Neuronal stem cell (in vitro differentiated cells): ENCODE data around the gene NBDY.

Experiments
- DNase-seq: peaks from one replicate; pipeline ENCODE4 v3.0.0-alpha.2; 2013; ENCODE audit warnings: low spot score
- H2AFZ ChIP-seq: one replicate; pipeline ENCODE4 v1.6.1; 2013; ENCODE audit warnings: mild to moderate bottlenecking, low read length, inconsistent platforms
- H2AK5ac ChIP-seq: 2 replicates; pipeline ENCODE4 v1.6.1; 2013; ENCODE audit warnings: low read depth, mild to moderate bottlenecking, inconsistent platforms, low read length, moderate library complexity, mixed read lengths
- H2BK120ac ChIP-seq: 2 replicates; pipeline ENCODE4 v1.6.1; 2013; ENCODE audit warnings: low read depth, mild to moderate bottlenecking, inconsistent platforms, low read length, moderate library complexity, mixed read lengths
- H2BK12ac ChIP-seq: one replicate; pipeline ENCODE4 v1.6.1; 2013; ENCODE audit warnings: low read length, inconsistent platforms
- H2BK15ac ChIP-seq: 2 replicates; pipeline ENCODE4 v1.6.1; 2013; ENCODE audit warnings: mild to moderate bottlenecking, low read length, inconsistent platforms, mixed read lengths
- H2BK5ac ChIP-seq: one replicate; pipeline ENCODE4 v1.6.1; 2013; ENCODE audit warnings: inconsistent platforms, mild to moderate bottlenecking, low read length, moderate library complexity
- H3K14ac ChIP-seq: one replicate; pipeline ENCODE4 v1.6.1; 2013; ENCODE audit warnings: low read length, inconsistent platforms
- H3K18ac ChIP-seq: 2 replicates; pipeline ENCODE4 v1.6.1; 2013; ENCODE audit warnings: low read length, inconsistent platforms
- H3K23ac ChIP-seq: 2 replicates; pipeline ENCODE4 v1.6.1; 2013; ENCODE audit warnings: low read depth, mild to moderate bottlenecking, mixed read lengths, low read length, inconsistent platforms; ENCODE audit not compliant: poor library complexity
- H3K27ac ChIP-seq: replicated peaks from 3 replicates; pipeline ENCODE4 v1.5.1; 2013; ENCODE audit warnings: low read length, inconsistent platforms
- H3K27me3 ChIP-seq, 3 experiments: 2 replicates each; pipeline ENCODE4 v1.6.1; 2013; ENCODE audit warnings: low read length in 3 of 3, mild to moderate bottlenecking in 2 of 3, inconsistent platforms in 1 of 3, low read depth in 1 of 3, mixed read lengths in 1 of 3, moderate library complexity in 1 of 3; ENCODE audit not compliant: control insufficient read depth in 3 of 3, insufficient read depth in 3 of 3
- H3K36me3 ChIP-seq, 2 donors: replicated peaks in 1 of 2; 2 replicates each; pipeline ENCODE4 v1.6.1; 2013; ENCODE audit warnings: low read length in 2 of 2; ENCODE audit not compliant: control insufficient read depth in 2 of 2, insufficient read depth in 2 of 2
- H3K4ac ChIP-seq: 2 replicates; pipeline ENCODE4 v1.6.1; 2013; ENCODE audit warnings: inconsistent platforms, mild to moderate bottlenecking, low read length, moderate library complexity
- H3K4me1 ChIP-seq, 2 donors: 1 replicate in 1 of 2; 2 replicates in 1 of 2; pipeline ENCODE4 v1.6.1; 2013; ENCODE audit warnings: low read length in 2 of 2, low read depth in 1 of 2; ENCODE audit not compliant: control insufficient read depth in 2 of 2, insufficient read depth in 1 of 2
- H3K4me2 ChIP-seq: one replicate; pipeline ENCODE4 v1.6.1; 2013; ENCODE audit warnings: mild to moderate bottlenecking, low read length, inconsistent platforms; ENCODE audit not compliant: insufficient read depth, poor library complexity, severe bottlenecking
- H3K4me3 ChIP-seq, 2 donors: 2 replicates each; pipeline ENCODE4 v1.5.1; 2013; ENCODE audit warnings: low read length in 2 of 2, mild to moderate bottlenecking in 2 of 2, inconsistent platforms in 1 of 2, moderate library complexity in 1 of 2
- H3K79me1 ChIP-seq: one replicate; pipeline ENCODE4 v1.6.1; 2013; ENCODE audit warnings: low read depth, mild to moderate bottlenecking, inconsistent platforms, low read length, moderate library complexity
- H3K9ac ChIP-seq: one replicate; pipeline ENCODE4 v1.6.1; 2013; ENCODE audit warnings: mild to moderate bottlenecking, low read depth, low read length, inconsistent platforms; ENCODE audit not compliant: poor library complexity
- H3K9me3 ChIP-seq, 2 donors: replicated peaks in 1 of 2; 2 replicates each; pipeline versions ENCODE3 to v1.6.1; 2013; ENCODE audit warnings: low read length in 2 of 2, mild to moderate bottlenecking in 2 of 2, inconsistent platforms in 1 of 2, low read depth in 1 of 2, mixed read lengths in 1 of 2, moderate library complexity in 1 of 2; ENCODE audit not compliant: control insufficient read depth in 2 of 2, insufficient read depth in 1 of 2
- H4K8ac ChIP-seq: one replicate; pipeline ENCODE4 v1.6.1; 2013; ENCODE audit warnings: low read depth, mild to moderate bottlenecking, inconsistent platforms, low read length, moderate library complexity
- H4K91ac ChIP-seq: one replicate; pipeline ENCODE4 v1.6.1; 2013; ENCODE audit warnings: low read length, low read depth, mild to moderate bottlenecking, inconsistent platforms; ENCODE audit not compliant: poor library complexity
- WGBS, 2 donors: extraction: QIAGEN DNeasy Blood & Tissue Kit; methylation state at CpG; one replicate each; pipeline ENCODE4 v1.1.7; 2013; ENCODE audit warnings: missing lambda C conversion rate in 2 of 2, mixed read lengths in 1 of 2; ENCODE audit not compliant: insufficient read length in 2 of 2, insufficient replicate concordance in 1 of 2; ENCODE audit errors: extremely low coverage in 2 of 2; 5-methylcytosine and 5-hydroxymethylcytosine counted together

NBDY gene

GRCh38 chrX:56857042-56857441 is 128.0 kb downstream of the NBDY start:
- WGBS, 2 donors: no CpG with 5 or more reads among the region's 1 CpG
- H3K14ac ChIP-seq: no peak overlapping the region
- no peak overlapping the region for H3K27ac ChIP-seq
- H2AFZ ChIP-seq: no peak overlapping the region
- H3K4me3 ChIP-seq: no peak overlapping the region
- H4K91ac ChIP-seq: no peak overlapping the region
- H3K9me3 ChIP-seq: no peaks in the 10 kb centered on the region
- no peaks in the 10 kb centered on the region for H3K4me1 ChIP-seq
- no peak overlapping the region for H2AK5ac ChIP-seq
- no peak overlapping the region for H3K18ac ChIP-seq
- H3K4ac ChIP-seq: no peak overlapping the region
- no peaks in the 10 kb centered on the region for H3K79me1 ChIP-seq
- no peak for DNase-seq
- H2BK120ac ChIP-seq: no peak overlapping the region
- H2BK12ac ChIP-seq: no peak overlapping the region
- no peaks in the 10 kb centered on the region for H3K36me3 ChIP-seq
- no peak overlapping the region for H3K4me2 ChIP-seq
- H3K23ac ChIP-seq: no peak overlapping the region
- no peak overlapping the region for H3K9ac ChIP-seq
- no peak overlapping the region for H2BK5ac ChIP-seq
- no peak overlapping the region for H4K8ac ChIP-seq
- peaks cover 0 to 4% (median 0%) of the 10 kb centered on the region in 3 experiments for H3K27me3 ChIP-seq
- no peak overlapping the region for H2BK15ac ChIP-seq

GRCh38 chrX:56860888-56861287 is 131.8 kb downstream of the NBDY start:
- H3K36me3 ChIP-seq: no peaks in the 10 kb centered on the region
- no peak overlapping the region for H3K23ac ChIP-seq
- H3K14ac ChIP-seq: no peak overlapping the region
- no peaks in the 10 kb centered on the region for H3K79me1 ChIP-seq
- no peak overlapping the region for H3K4me3 ChIP-seq
- H2BK5ac ChIP-seq: no peak overlapping the region
- H2BK15ac ChIP-seq: no peak overlapping the region
- no peaks in the 10 kb centered on the region for H3K9me3 ChIP-seq
- no peak overlapping the region for H3K4me2 ChIP-seq
- H2AK5ac ChIP-seq: no peak overlapping the region
- no peak overlapping the region for H2BK120ac ChIP-seq
- H3K4ac ChIP-seq: no peak overlapping the region
- no peak overlapping the region for H4K91ac ChIP-seq
- no CpG with 5 or more reads among the region's 2 CpGs for WGBS, 2 donors
- no peak overlapping the region for H3K27ac ChIP-seq
- no peak for DNase-seq
- H4K8ac ChIP-seq: no peak overlapping the region
- H3K18ac ChIP-seq: no peak overlapping the region
- no peak overlapping the region for H2BK12ac ChIP-seq
- H2AFZ ChIP-seq: no peak overlapping the region
- H3K4me1 ChIP-seq: no peaks in the 10 kb centered on the region
- H3K9ac ChIP-seq: no peak overlapping the region
- H3K27me3 ChIP-seq: peaks cover 0 to 4% (median 0%) of the 10 kb centered on the region in 3 experiments
